Epithelial cell of proximal tubule (primary cell): ENCODE data around the gene SPR. TPM values are rescaled to one million over a fixed set of nuclear protein-coding genes. Genes with fewer than 3 reads are reported as not detected.

Source experiments
- DNase-seq: peaks from one replicate; pipeline ENCODE4 v3.0.0-alpha.2; 2011; ENCODE audit warnings: low read depth
- H3K4me3 ChIP-seq: 2 replicates; pipeline ENCODE4 v1.5.1; 2011; ENCODE audit warnings: low read depth, mild to moderate bottlenecking, low read length
- CTCF ChIP-seq: conservative IDR thresholded peaks from 2 replicates; pipeline ENCODE4 v1.5.1; 2012; ENCODE audit warnings: low read depth, mild to moderate bottlenecking, low read length
- total RNA-seq: library from RNA; depleted of rRNA; stranded (reverse); fragments of >200 nt; gene quantifications from 2 replicates; pipeline ENCODE4 v1.2.3, GENCODE V29; 2015

The SPR gene
- total RNA-seq, 1 donor from 2014 or later: 29.5 TPM

- peak overlapping the region; percentile 79 for H3K4me3 ChIP-seq
- no peak for DNase-seq
- TF ChIP-seq CTCF: no peak
Observed at GRCh38 chr2:72888438-72889202, 1.4 kb downstream of the SPR start.

- no peak for DNase-seq
- no peak for TF ChIP-seq CTCF
- H3K4me3 ChIP-seq: no peak overlapping the region
Observed at GRCh38 chr2:72889991-72890390, 2.8 kb downstream of the SPR start.

- TF ChIP-seq CTCF: no peak
- DNase-seq: no peak
- no peak overlapping the region for H3K4me3 ChIP-seq
Observed at GRCh38 chr2:72891091-72891818, 4.0 kb downstream of the SPR start.

GRCh38 chr2:72892506-72893173 lies 5.4 kb downstream of the SPR start:
- no peak overlapping the region for H3K4me3 ChIP-seq
- peak; percentile 84 for TF ChIP-seq CTCF
- DNase-seq: no peak

- no peak overlapping the region for H3K4me3 ChIP-seq
- no peak for DNase-seq
- TF ChIP-seq CTCF: peak; percentile 90
Observed at GRCh38 chr2:72893594-72894319, 6.5 kb downstream of the SPR start.

GRCh38 chr2:72894514-72894913 lies 7.3 kb downstream of the SPR start:
- no peak for DNase-seq
- no peak for TF ChIP-seq CTCF
- no peak overlapping the region for H3K4me3 ChIP-seq
